Measurements from ENCODE around the gene HNRNPL. TPM values are rescaled to one million over a fixed set of nuclear protein-coding genes. Genes with fewer than 3 reads are reported as not detected.
"Not testable (repeated sequence)": the region's sequence is repeated elsewhere in the genome, so short reads cannot be mapped to it uniquely, and the experiment has no call there.

Gene HNRNPL
- polyA plus RNA-seq, 1 donor from 2014 or later, result 315 TPM

DNA sequence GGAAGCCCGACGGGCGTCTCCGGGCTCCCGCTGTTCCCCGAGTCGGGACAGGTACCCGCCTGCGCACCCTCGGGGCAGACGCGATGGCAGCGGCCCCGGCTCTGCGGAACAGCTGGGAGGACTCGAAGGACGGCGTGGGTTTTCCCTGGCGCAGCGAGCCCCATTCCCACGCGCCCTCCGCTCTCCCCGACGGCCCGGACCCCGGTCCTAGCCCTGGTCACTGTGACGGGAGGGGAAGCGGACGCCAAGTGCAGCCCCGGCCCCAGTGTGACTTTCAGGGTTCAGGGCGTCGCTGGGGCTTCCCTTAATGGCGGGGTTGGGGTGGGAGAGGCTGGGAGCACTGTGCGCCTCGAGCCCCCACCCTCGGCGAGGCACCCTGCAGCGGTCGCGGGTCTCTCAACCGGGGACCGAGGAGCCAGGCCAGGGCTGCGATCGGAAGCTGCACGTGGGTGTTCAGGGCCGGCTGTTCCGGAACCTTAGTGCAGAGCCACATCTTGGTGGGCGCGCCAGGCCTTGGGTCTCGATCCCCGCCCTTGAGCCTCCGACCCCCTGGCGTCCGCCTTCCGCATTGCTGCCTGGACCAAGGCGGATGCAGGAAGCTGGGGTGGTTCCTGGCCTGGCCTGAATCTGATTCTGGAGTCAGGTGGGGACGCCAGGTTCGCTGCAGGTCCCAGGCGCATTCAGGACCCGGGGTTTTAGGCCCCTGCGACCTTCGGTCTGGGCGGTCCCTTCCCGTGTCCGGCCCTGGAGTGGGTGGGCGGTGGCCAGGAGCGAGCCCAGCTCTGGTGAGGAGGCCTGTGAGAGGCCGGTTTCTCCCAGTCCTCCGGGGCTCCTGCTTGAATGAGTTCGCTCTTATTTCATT lies 57.3 kb downstream of the HNRNPL start:
- Histone ChIP-seq H2AFZ (ENCODE audit: low read depth, low read length) (no peak overlapping the region), H3K4me2 (ENCODE audit: low read length) (no peak overlapping the region)
- TF ChIP-seq, protein P1, sequence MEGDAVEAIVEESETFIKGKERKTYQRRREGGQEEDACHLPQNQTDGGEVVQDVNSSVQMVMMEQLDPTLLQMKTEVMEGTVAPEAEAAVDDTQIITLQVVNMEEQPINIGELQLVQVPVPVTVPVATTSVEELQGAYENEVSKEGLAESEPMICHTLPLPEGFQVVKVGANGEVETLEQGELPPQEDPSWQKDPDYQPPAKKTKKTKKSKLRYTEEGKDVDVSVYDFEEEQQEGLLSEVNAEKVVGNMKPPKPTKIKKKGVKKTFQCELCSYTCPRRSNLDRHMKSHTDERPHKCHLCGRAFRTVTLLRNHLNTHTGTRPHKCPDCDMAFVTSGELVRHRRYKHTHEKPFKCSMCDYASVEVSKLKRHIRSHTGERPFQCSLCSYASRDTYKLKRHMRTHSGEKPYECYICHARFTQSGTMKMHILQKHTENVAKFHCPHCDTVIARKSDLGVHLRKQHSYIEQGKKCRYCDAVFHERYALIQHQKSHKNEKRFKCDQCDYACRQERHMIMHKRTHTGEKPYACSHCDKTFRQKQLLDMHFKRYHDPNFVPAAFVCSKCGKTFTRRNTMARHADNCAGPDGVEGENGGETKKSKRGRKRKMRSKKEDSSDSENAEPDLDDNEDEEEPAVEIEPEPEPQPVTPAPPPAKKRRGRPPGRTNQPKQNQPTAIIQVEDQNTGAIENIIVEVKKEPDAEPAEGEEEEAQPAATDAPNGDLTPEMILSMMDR (IDR thresholded peaks at IDR 0.05; ENCODE audit: poor library complexity, severe bottlenecking), result no peak
- TF ChIP-seq EP300 (conservative IDR thresholded peaks at IDR 0.05; ENCODE audit: poor library complexity, severe bottlenecking) (no peak), EZH2 (IDR thresholded peaks at IDR 0.05; ENCODE audit: borderline replicate concordance, insufficient read depth, low read length, poor library complexity, severe bottlenecking) (no peak), MXI1 (conservative IDR thresholded peaks at IDR 0.05; ENCODE audit: poor library complexity, severe bottlenecking) (no peak)

DNA sequence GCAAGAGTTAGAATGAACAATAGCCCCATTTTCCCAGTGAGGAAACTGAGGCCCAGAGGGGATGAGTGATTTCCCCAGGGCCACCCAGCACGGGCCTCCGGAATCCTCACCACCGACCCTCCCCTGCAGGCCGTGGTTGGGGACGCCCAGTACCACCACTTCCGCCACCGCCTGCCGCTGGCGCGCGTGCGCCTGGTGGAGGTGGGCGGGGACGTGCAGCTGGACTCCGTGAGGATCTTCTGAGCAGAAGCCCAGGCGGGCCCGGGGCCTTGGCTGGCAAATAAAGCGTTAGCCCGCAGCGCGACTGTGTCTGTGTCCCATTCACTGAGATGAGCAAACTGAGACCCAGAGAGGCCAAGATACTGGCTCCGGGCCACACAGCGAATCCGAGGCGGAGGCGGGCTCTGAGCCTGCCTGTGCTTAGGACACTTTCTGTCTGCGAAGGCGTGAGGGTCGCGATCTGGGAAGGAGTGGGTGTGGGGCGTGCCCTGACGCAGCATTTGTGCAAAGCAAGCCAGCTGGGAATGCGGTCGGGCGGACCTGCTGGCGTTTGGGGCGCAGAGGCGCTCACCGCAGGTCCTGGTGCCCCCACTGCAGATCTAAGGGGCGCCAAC lies 58.2 kb downstream of the HNRNPL start:
- not testable (repeated sequence) for H3F3A ChIP-seq (ENCODE audit: insufficient read depth, low read length, poor library complexity, severe bottlenecking); H3K4me3 ChIP-seq (ENCODE audit: low read length); H4K20me1 ChIP-seq (ENCODE audit: insufficient read depth); H2AFZ ChIP-seq (ENCODE audit: low read depth, low read length); H3K79me2 ChIP-seq (replicated peaks; ENCODE audit: insufficient read depth, low read length); H3K27ac ChIP-seq (ENCODE audit: low read length); H3K9me3 ChIP-seq (ENCODE audit: low read length); H3K9me2 ChIP-seq (ENCODE audit: insufficient read depth, low read length); H3K4me2 ChIP-seq (ENCODE audit: low read length); H3K9ac ChIP-seq (ENCODE audit: low read length); H3K36me3 ChIP-seq (ENCODE audit: insufficient read depth, low read length)
- H3K27me3 ChIP-seq (ENCODE audit: insufficient read depth, low read depth, low read length), result peaks cover 17% of the 10 kb centered on the region

More for the DNA sequence above, 57.3 kb downstream of the HNRNPL start:
- Histone ChIP-seq H3K27ac (ENCODE audit: low read length) (no peak overlapping the region), H3K4me3 (ENCODE audit: low read length) (no peak overlapping the region), H3K79me2 (replicated peaks; ENCODE audit: insufficient read depth, low read length) (no peaks in the 10 kb centered on the region), H3F3A (ENCODE audit: insufficient read depth, low read length, poor library complexity, severe bottlenecking) (no peaks in the 10 kb centered on the region), H3K9me3 (ENCODE audit: low read length) (no peaks in the 10 kb centered on the region), H4K20me1 (ENCODE audit: insufficient read depth) (no peaks in the 10 kb centered on the region), H3K36me3 (ENCODE audit: insufficient read depth, low read length) (no peaks in the 10 kb centered on the region), H3K9me2 (ENCODE audit: insufficient read depth, low read length) (no peaks in the 10 kb centered on the region), H3K9ac (ENCODE audit: low read length) (no peak overlapping the region), H3K27me3 (ENCODE audit: insufficient read depth, low read depth, low read length) (peaks cover 17% of the 10 kb centered on the region)

DNA sequence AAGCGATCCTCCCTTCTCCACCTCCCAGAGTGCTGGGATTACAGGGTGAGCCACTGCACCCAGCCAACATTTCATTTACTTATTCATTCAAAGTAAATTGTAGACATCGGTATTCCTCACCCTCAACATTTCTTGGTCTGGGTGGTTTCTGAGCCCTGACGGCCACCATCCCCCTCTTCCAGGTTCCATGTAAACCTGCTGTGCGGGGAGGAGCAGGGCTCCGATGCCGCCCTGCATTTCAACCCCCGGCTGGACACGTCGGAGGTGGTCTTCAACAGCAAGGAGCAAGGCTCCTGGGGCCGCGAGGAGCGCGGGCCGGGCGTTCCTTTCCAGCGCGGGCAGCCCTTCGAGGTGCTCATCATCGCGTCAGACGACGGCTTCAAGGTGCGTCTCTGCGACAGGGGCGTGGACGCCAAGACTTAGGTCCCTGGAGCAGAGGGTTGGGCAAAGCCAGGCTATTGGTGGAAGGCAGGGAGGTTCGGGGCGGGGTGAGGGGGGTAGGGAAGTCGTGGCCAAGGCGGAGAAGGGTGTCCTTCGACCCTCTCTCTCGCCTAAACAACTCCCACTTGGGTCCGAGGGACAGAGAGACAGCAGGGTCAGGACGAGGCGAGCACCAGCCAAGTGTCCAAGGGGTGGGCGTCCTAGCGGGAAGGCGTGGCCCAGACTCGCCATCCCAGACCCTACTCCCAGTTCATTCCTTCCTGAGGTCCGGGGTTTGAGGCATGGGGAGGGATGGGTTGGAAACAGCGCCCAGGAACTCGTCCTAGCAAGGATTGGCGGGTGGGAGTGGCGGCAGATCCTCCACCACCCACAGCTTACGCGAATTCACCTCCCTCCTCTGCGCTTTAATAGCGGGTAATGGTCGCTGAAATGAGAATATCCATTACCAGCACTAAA lies 59.0 kb downstream of the HNRNPL start:
- H3K4me3 ChIP-seq (ENCODE audit: low read length); H3F3A ChIP-seq (ENCODE audit: insufficient read depth, low read length, poor library complexity, severe bottlenecking); H2AFZ ChIP-seq (ENCODE audit: low read depth, low read length); H3K9me2 ChIP-seq (ENCODE audit: insufficient read depth, low read length); H3K79me2 ChIP-seq (replicated peaks; ENCODE audit: insufficient read depth, low read length); H4K20me1 ChIP-seq (ENCODE audit: insufficient read depth); H3K9me3 ChIP-seq (ENCODE audit: low read length); H3K4me2 ChIP-seq (ENCODE audit: low read length); H3K36me3 ChIP-seq (ENCODE audit: insufficient read depth, low read length); H3K9ac ChIP-seq (ENCODE audit: low read length); H3K27ac ChIP-seq (ENCODE audit: low read length): not testable (repeated sequence)
- H3K27me3 ChIP-seq (ENCODE audit: insufficient read depth, low read depth, low read length), result peaks cover 17% of the 10 kb centered on the region

Measured in neural cell (in vitro differentiated cells).